RWPE2 (cell line): Measurements from ENCODE around the gene EXOC3L1.

Experiments used
- ATAC-seq: fragments of 200-7000 bp; cut with Tn5 transposase; 3 replicates; pipeline ENCODE4 v1.9.1; 2021; ENCODE audit warnings: low read depth
- DNase-seq: peaks from one replicate; pipeline ENCODE4 v3.0.0-alpha.2; 2020; ENCODE audit warnings: low spot score
- H3K27ac ChIP-seq: fragments of 450-650 bp; 2 replicates; pipeline ENCODE4 v1.5.1; 2017; ENCODE audit warnings: mild to moderate bottlenecking; ENCODE audit not compliant: poor library complexity, severe bottlenecking
- H3K27me3 ChIP-seq: fragments of 250-450 bp; sonication (Bioruptor Pico); 2 replicates; pipeline ENCODE4 v1.5.1; 2021; ENCODE audit warnings: mild to moderate bottlenecking, moderate library complexity; ENCODE audit not compliant: insufficient read depth, poor library complexity, severe bottlenecking
- H3K36me3 ChIP-seq: fragments of 250-450 bp; sonication (Bioruptor Pico); 2 replicates; pipeline ENCODE4 v1.5.1; 2020; ENCODE audit warnings: low read depth, mild to moderate bottlenecking, moderate library complexity
- H3K4me1 ChIP-seq: fragments of 250-450 bp; sonication (Bioruptor Pico); 2 replicates; pipeline ENCODE4 v1.5.1; 2021; ENCODE audit warnings: mild to moderate bottlenecking, moderate library complexity; ENCODE audit not compliant: insufficient read depth, poor library complexity, severe bottlenecking
- H3K4me3 ChIP-seq: fragments of 250-450 bp; sonication (Bioruptor Pico); 2 replicates; pipeline ENCODE4 v1.5.1; 2021; ENCODE audit warnings: mild to moderate bottlenecking, moderate library complexity; ENCODE audit not compliant: severe bottlenecking
- H3K9me3 ChIP-seq: fragments of 250-450 bp; sonication (Bioruptor Pico); 2 replicates; pipeline ENCODE4 v1.5.1; 2021; ENCODE audit warnings: mild to moderate bottlenecking, moderate library complexity; ENCODE audit not compliant: severe bottlenecking
- CTCF ChIP-seq: fragments of 450-650 bp; IDR thresholded peaks from one replicate; pipeline ENCODE4 v1.5.1; 2017; ENCODE audit warnings: mild to moderate bottlenecking, moderate library complexity; ENCODE audit not compliant: poor library complexity, severe bottlenecking

Gene EXOC3L1

GRCh38 chr16:67227567-67227921, 37.6 kb upstream of the EXOC3L1 start:
- H3K27me3 ChIP-seq: no peaks in the 10 kb centered on the region
- H3K4me1 ChIP-seq: peaks cover 6% of the 10 kb centered on the region
- H3K36me3 ChIP-seq: peaks cover 48% of the 10 kb centered on the region
- DNase-seq (no peak), ATAC-seq (no peak)
- no peak for TF ChIP-seq CTCF
- H3K9me3 ChIP-seq: no peaks in the 10 kb centered on the region
- H3K4me3 ChIP-seq: peak overlapping the region; percentile 86
- peak overlapping the region; percentile 35 for H3K27ac ChIP-seq

- no peaks in the 10 kb centered on the region for H3K27me3 ChIP-seq
- peaks cover 6% of the 10 kb centered on the region for H3K4me1 ChIP-seq
- peak; percentile 89 for ATAC-seq
- H3K9me3 ChIP-seq: no peaks in the 10 kb centered on the region
- DNase-seq: peak; percentile 98
- H3K27ac ChIP-seq: peak within 1 kb of the TSS; percentile 35
- H3K36me3 ChIP-seq: peaks cover 43% of the 10 kb centered on the region
- peak within 1 kb of the TSS; percentile 86 for H3K4me3 ChIP-seq
- peak; percentile 24 for TF ChIP-seq CTCF
Measured at GRCh38 chr16:67226804-67227566, 37.0 kb upstream of the EXOC3L1 start, which contains the start of gene TMEM208. Gene TMEM208, plus strand, starts transcription at chr16:67227130. Its CDS starts 89 bp downstream, at chr16:67227219.

GRCh38 chr16:67226295-67226803, 36.4 kb upstream of the EXOC3L1 start:
- Histone ChIP-seq H3K4me3 (peak overlapping the region; percentile 86), H3K9me3 (no peaks in the 10 kb centered on the region), H3K36me3 (peaks cover 36% of the 10 kb centered on the region), H3K4me1 (peaks cover 6% of the 10 kb centered on the region), H3K27ac (peak overlapping the region; percentile 35), H3K27me3 (no peaks in the 10 kb centered on the region)
- DNase-seq: no peak
- no peak for TF ChIP-seq CTCF
- peak; percentile 24; the same call in 2 of the 3 replicates for ATAC-seq

GRCh38 chr16:67223992-67224391, 34.1 kb upstream of the EXOC3L1 start:
- Histone ChIP-seq H3K9me3 (no peaks in the 10 kb centered on the region), H3K4me1 (peaks cover 6% of the 10 kb centered on the region), H3K4me3 (no peak overlapping the region), H3K27ac (no peak overlapping the region), H3K27me3 (no peaks in the 10 kb centered on the region), H3K36me3 (peaks cover 13% of the 10 kb centered on the region)
- no peak for ATAC-seq
- DNase-seq: no peak
- no peak for TF ChIP-seq CTCF
